ENCODE results near the gene DUSP22. TPM values are rescaled to one million over a fixed set of nuclear protein-coding genes. Genes with fewer than 3 reads are reported as not detected.

Gene DUSP22
- total and polyA plus RNA-seq, 2 donors (not counting 1 experiment from before 2014, with no cell fraction given): 117 to 133 TPM

DNA sequence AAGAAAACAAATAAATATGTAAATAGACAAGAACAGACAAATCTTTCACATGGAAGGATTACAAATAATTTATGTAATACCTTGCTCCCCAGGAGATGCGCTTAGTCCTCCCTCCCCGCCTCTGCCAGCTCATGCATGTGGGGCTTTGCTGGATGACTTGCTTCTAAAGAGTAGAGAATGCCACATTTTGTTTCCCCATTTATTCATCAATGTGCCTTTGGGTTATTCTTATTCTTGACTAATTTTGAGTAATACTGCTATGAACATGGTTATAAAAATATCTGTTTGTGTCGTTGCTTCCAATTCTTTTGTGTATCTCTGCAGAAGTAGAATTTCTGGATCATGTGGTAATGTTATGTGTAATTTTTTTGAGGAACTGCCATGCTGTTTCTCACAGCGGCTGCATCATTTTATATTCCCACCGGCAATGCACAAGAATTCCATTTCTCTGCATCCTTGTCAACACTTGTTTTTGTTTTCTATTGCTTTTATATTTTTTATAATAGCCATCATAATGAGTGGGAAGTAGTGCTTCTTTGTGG, 23.8 kb upstream of the DUSP22 start:
- ATAC-seq (ENCODE audit: low read depth) (no peak), DNase-seq (no peak)
- Histone ChIP-seq H3K4me3 (ENCODE audit: control extremely low read depth in 1 of 5, extremely low read depth in 1 of 5, insufficient read depth in 1 of 5, low read depth in 2 of 5, low read length in 4 of 5) (no peak overlapping the region), H3K27me3 (replicated peaks in 1 of 4; ENCODE audit: control extremely low read depth in 1 of 4, control insufficient read depth in 3 of 4, insufficient read depth in 4 of 4, low read length in 3 of 4) (no peaks in the 10 kb centered on the region), H3K9me3 (ENCODE audit: control extremely low read depth in 1 of 3, control insufficient read depth in 2 of 3, insufficient read depth in 1 of 3, low read length in 2 of 3) (peaks cover 0 to 15% (median 8%) of the 10 kb centered on the region in 3 donors), H3K4me1 (ENCODE audit: control insufficient read depth in 2 of 2, insufficient read depth in 2 of 2, low read length in 2 of 2) (peaks cover 35 to 49% of the 10 kb centered on the region in 2 donors), H4K20me1 (ENCODE audit: control insufficient read depth, insufficient read depth, low read length, poor library complexity, severe bottlenecking) (no peaks in the 10 kb centered on the region), H2AFZ (ENCODE audit: insufficient read depth, low read depth, low read length, poor library complexity, severe bottlenecking) (no peak overlapping the region), H3K9ac (ENCODE audit: low read length) (no peak overlapping the region), H3K36me3 (replicated peaks in 1 of 2; ENCODE audit: control extremely low read depth in 1 of 2, control insufficient read depth in 1 of 2, extremely low read depth in 1 of 2, insufficient read depth in 2 of 2, low read length in 1 of 2) (no peaks in the 10 kb centered on the region), H3K27ac (ENCODE audit: low read length in 2 of 2) (no peak overlapping the region), H3K79me2 (ENCODE audit: control insufficient read depth, insufficient read depth, low read length) (no peaks in the 10 kb centered on the region), H3K4me2 (replicated peaks; ENCODE audit: low read depth, low read length, poor library complexity, severe bottlenecking) (no peak overlapping the region)
- Mint-ChIP-seq H3K27ac (no peak overlapping the region), H3K9me3 (ENCODE audit: insufficient read depth) (peaks cover 2% of the 10 kb centered on the region), H3K4me3 (no peak overlapping the region), H3K27me3 (no peaks in the 10 kb centered on the region), H3K4me1 (peaks cover 41% of the 10 kb centered on the region)
- ChIA-PET CTCF (no interaction called here), POLR2A (no interaction called here)
- TF ChIP-seq, protein P1, sequence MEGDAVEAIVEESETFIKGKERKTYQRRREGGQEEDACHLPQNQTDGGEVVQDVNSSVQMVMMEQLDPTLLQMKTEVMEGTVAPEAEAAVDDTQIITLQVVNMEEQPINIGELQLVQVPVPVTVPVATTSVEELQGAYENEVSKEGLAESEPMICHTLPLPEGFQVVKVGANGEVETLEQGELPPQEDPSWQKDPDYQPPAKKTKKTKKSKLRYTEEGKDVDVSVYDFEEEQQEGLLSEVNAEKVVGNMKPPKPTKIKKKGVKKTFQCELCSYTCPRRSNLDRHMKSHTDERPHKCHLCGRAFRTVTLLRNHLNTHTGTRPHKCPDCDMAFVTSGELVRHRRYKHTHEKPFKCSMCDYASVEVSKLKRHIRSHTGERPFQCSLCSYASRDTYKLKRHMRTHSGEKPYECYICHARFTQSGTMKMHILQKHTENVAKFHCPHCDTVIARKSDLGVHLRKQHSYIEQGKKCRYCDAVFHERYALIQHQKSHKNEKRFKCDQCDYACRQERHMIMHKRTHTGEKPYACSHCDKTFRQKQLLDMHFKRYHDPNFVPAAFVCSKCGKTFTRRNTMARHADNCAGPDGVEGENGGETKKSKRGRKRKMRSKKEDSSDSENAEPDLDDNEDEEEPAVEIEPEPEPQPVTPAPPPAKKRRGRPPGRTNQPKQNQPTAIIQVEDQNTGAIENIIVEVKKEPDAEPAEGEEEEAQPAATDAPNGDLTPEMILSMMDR (IDR thresholded peaks at IDR 0.05): no peak
- TF ChIP-seq EZH2 (IDR thresholded peaks at IDR 0.05; ENCODE audit: borderline replicate concordance, insufficient read depth, low read depth, low read length, poor library complexity, severe bottlenecking): no peak
- intact Hi-C loops (cut with micrococcal nuclease): no loop called here
- no CpG with 5 or more reads among the region's 5 CpGs for WGBS (ENCODE audit: insufficient coverage)

DNA sequence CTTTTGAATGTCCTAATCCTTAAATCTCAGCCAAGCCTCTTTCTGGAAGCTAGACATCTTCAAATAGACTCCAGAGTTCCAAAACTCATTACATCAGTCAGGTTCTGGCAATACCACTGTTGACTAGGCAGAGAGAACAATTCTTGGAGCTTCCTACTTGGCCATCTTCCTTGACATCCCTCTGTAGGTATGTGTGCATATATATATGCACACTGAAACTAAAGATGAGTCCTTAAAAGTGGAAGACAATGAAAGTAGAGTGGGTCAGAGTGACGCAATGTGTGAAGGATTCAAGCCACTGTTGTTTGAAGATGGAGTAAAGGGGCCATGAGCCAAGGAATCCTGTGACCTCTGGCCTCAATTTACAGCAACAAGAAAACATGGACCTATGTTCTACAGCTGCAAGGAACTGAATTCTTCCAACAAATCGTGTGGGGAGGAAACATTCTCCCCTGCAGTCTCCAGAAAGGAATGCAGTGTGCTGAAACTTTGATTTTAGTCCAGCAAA, 18.7 kb upstream of the DUSP22 start:
- TF ChIP-seq, protein P1 (IDR thresholded peaks at IDR 0.05): no peak
- TF ChIP-seq EZH2 (IDR thresholded peaks at IDR 0.05; ENCODE audit: borderline replicate concordance, insufficient read depth, low read depth, low read length, poor library complexity, severe bottlenecking): no peak
- H3K79me2 ChIP-seq (ENCODE audit: control insufficient read depth, insufficient read depth, low read length): no peaks in the 10 kb centered on the region
- POLR2A ChIA-PET: no interaction called here

More for the DNA sequence above, 18.7 kb upstream of the DUSP22 start:
- H3K27me3 Mint-ChIP-seq: no peaks in the 10 kb centered on the region
- WGBS (ENCODE audit: insufficient coverage): 100% methylated on average over 1 of the region's 2 CpGs
- Histone ChIP-seq H3K4me2 (replicated peaks; ENCODE audit: low read depth, low read length, poor library complexity, severe bottlenecking) (no peak overlapping the region), H3K27me3 (replicated peaks in 1 of 4; ENCODE audit: control extremely low read depth in 1 of 4, control insufficient read depth in 3 of 4, insufficient read depth in 4 of 4, low read length in 3 of 4) (no peaks in the 10 kb centered on the region), H2AFZ (ENCODE audit: insufficient read depth, low read depth, low read length, poor library complexity, severe bottlenecking) (no peak overlapping the region), H3K36me3 (replicated peaks in 1 of 2; ENCODE audit: control extremely low read depth in 1 of 2, control insufficient read depth in 1 of 2, extremely low read depth in 1 of 2, insufficient read depth in 2 of 2, low read length in 1 of 2) (peaks cover 0 to 5% of the 10 kb centered on the region in 2 experiments), H3K27ac (ENCODE audit: low read length in 2 of 2) (no peak overlapping the region), H3K9ac (ENCODE audit: low read length) (no peak overlapping the region), H4K20me1 (ENCODE audit: control insufficient read depth, insufficient read depth, low read length, poor library complexity, severe bottlenecking) (no peaks in the 10 kb centered on the region), H3K9me3 (ENCODE audit: control extremely low read depth in 1 of 3, control insufficient read depth in 2 of 3, insufficient read depth in 1 of 3, low read length in 2 of 3) (peaks cover 0 to 12% (median 0%) of the 10 kb centered on the region in 3 donors), H3K4me1 (ENCODE audit: control insufficient read depth in 2 of 2, insufficient read depth in 2 of 2, low read length in 2 of 2) (peaks cover 30 to 45% of the 10 kb centered on the region in 2 donors), H3K4me3 (ENCODE audit: control extremely low read depth in 1 of 5, extremely low read depth in 1 of 5, insufficient read depth in 1 of 5, low read depth in 2 of 5, low read length in 4 of 5) (no peak overlapping the region)
- DNase-seq (no peak), ATAC-seq (ENCODE audit: low read depth) (no peak)
- peaks cover 32% of the 10 kb centered on the region for H3K4me1 Mint-ChIP-seq
- no peaks in the 10 kb centered on the region for H3K9me3 Mint-ChIP-seq (ENCODE audit: insufficient read depth)
- CTCF ChIA-PET: interaction anchor here (0.9 kb wide), 1 partner anchor 31 kb away, joined by 3 read pairs; no protein-coding TSS in a partner anchor
- H3K27ac Mint-ChIP-seq: no peak overlapping the region
- intact Hi-C loops (cut with micrococcal nuclease): no loop called here
- no peak overlapping the region for H3K4me3 Mint-ChIP-seq
